ENCODE results near the gene GSTCD. TPM values are rescaled to one million over a fixed set of nuclear protein-coding genes. Genes with fewer than 3 reads are reported as not detected.

GSTCD gene
- total and polyA plus RNA-seq, 2 of the 4 experiments (the other 2 are of a cell fraction) = 5.2 to 20.3 TPM

DNA sequence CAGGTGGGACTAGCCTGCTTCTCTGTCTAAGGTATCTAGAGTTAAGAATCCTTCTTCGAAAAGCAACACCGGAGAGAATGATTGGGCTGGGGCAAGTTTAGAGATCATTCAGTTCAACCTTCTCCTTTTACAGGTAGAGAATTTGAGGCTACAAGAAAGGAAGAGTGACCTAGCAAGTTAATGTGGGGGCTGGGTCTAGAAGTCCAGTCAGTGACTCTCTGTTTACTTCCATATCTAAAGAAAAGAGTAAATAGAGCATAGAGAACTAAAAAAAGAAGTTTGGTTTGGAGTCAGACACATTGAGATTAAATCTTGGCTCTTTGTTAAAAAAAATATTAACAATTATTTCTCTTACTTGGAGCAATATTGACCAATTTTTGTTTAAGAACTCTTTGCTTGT lies 122.6 kb downstream of the GSTCD start:
- H3K9ac ChIP-seq (ENCODE audit: low read depth, low read length) = no peak overlapping the region
- no peak overlapping the region for H3K18ac ChIP-seq (ENCODE audit: low read depth, low read length)
- no peak overlapping the region for H3K23ac ChIP-seq (ENCODE audit: low read depth, low read length)
- H3K4me2 ChIP-seq (ENCODE audit: low read depth, low read length) = no peak overlapping the region
- H3K9me3 ChIP-seq (ENCODE audit: control insufficient read depth, insufficient read depth, low read length) = no peaks in the 10 kb centered on the region
- H2BK15ac ChIP-seq (ENCODE audit: low read depth, low read length) = no peak overlapping the region
- H2AK5ac ChIP-seq (ENCODE audit: low read depth, low read length) = no peak overlapping the region
- H3K9me1 ChIP-seq (ENCODE audit: insufficient read depth, low read length) = no peaks in the 10 kb centered on the region
- H3K36me3 ChIP-seq (ENCODE audit: control insufficient read depth, insufficient read depth, low read length) = no peaks in the 10 kb centered on the region
- no peak for TF ChIP-seq SMC3 (IDR thresholded peaks at IDR 0.05; ENCODE audit: low read depth, low read length)
- no peak for TF ChIP-seq POLR2A (IDR thresholded peaks at IDR 0.05; ENCODE audit: low read depth, low read length)
- TF ChIP-seq RAD21 (IDR thresholded peaks at IDR 0.05; ENCODE audit: low read length) = no peak
- no peak for TF ChIP-seq MXI1 (IDR thresholded peaks at IDR 0.05; ENCODE audit: borderline replicate concordance, low read depth, low read length)
- TF ChIP-seq, protein P1, sequence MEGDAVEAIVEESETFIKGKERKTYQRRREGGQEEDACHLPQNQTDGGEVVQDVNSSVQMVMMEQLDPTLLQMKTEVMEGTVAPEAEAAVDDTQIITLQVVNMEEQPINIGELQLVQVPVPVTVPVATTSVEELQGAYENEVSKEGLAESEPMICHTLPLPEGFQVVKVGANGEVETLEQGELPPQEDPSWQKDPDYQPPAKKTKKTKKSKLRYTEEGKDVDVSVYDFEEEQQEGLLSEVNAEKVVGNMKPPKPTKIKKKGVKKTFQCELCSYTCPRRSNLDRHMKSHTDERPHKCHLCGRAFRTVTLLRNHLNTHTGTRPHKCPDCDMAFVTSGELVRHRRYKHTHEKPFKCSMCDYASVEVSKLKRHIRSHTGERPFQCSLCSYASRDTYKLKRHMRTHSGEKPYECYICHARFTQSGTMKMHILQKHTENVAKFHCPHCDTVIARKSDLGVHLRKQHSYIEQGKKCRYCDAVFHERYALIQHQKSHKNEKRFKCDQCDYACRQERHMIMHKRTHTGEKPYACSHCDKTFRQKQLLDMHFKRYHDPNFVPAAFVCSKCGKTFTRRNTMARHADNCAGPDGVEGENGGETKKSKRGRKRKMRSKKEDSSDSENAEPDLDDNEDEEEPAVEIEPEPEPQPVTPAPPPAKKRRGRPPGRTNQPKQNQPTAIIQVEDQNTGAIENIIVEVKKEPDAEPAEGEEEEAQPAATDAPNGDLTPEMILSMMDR (conservative IDR thresholded peaks at IDR 0.05; ENCODE audit: low read depth, low read length) = no peak
- TF ChIP-seq BHLHE40 (IDR thresholded peaks at IDR 0.05; ENCODE audit: low read depth, low read length) = no peak
- no peak for TF ChIP-seq MAZ (IDR thresholded peaks at IDR 0.05; ENCODE audit: borderline replicate concordance, low read depth, low read length)
- TF ChIP-seq, protein P2, sequence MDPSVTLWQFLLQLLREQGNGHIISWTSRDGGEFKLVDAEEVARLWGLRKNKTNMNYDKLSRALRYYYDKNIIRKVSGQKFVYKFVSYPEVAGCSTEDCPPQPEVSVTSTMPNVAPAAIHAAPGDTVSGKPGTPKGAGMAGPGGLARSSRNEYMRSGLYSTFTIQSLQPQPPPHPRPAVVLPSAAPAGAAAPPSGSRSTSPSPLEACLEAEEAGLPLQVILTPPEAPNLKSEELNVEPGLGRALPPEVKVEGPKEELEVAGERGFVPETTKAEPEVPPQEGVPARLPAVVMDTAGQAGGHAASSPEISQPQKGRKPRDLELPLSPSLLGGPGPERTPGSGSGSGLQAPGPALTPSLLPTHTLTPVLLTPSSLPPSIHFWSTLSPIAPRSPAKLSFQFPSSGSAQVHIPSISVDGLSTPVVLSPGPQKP (IDR thresholded peaks at IDR 0.05; ENCODE audit: borderline replicate concordance, low read depth, low read length) = no peak
- no peak for TF ChIP-seq MAFK (IDR thresholded peaks at IDR 0.05; ENCODE audit: low read depth, low read length)
- TF ChIP-seq CHD1 (IDR thresholded peaks at IDR 0.05; ENCODE audit: low read depth, low read length) = no peak
- no peak for TF ChIP-seq CEBPB (IDR thresholded peaks at IDR 0.05; ENCODE audit: low read depth, low read length)
- TF ChIP-seq NFE2L2 (IDR thresholded peaks at IDR 0.05; ENCODE audit: low read depth, low read length) = no peak
- no peak for TF ChIP-seq FOS (IDR thresholded peaks at IDR 0.05; ENCODE audit: low read depth, low read length)
- TF ChIP-seq RFX5 (IDR thresholded peaks at IDR 0.05; ENCODE audit: low read depth, low read length) = no peak
- no CpG with 5 or more reads among the region's 2 CpGs for WGBS, 2 experiments (ENCODE audit: extremely low coverage in 2 of 2, insufficient read length in 1 of 2)
- H2AK9ac ChIP-seq (replicated peaks; ENCODE audit: low read depth, low read length, poor library complexity) = no peak overlapping the region
- dilution Hi-C loops (cut with HindIII; ENCODE audit: low sequenced_read_pairs, unreplicated experiment) (no loop called here), intact Hi-C loops (cut with micrococcal nuclease) (no loop called here), in situ Hi-C loops (cut with MboI; ENCODE audit: low sequenced_read_pairs) (no loop called here)
- H3K14ac ChIP-seq (replicated peaks; ENCODE audit: low read depth, low read length) = no peak overlapping the region
- no peak overlapping the region for H2AFZ ChIP-seq (replicated peaks; ENCODE audit: low read length, poor library complexity)
- H3K27me3 ChIP-seq (ENCODE audit: control insufficient read depth, insufficient read depth, low read length) = no peaks in the 10 kb centered on the region
- H3K27ac ChIP-seq (ENCODE audit: insufficient read depth, low read length) = no peak overlapping the region
- no peak overlapping the region for H3K56ac ChIP-seq (ENCODE audit: extremely low read depth, insufficient read depth, low read length)
- ATAC-seq (ENCODE audit: low read depth) = no peak
- H4K20me1 ChIP-seq (ENCODE audit: insufficient read depth, low read length) = no peaks in the 10 kb centered on the region
- no peak overlapping the region for H2BK20ac ChIP-seq (ENCODE audit: low read depth, low read length)
- H3K4ac ChIP-seq (ENCODE audit: low read depth, low read length) = no peak overlapping the region
- H4K91ac ChIP-seq (ENCODE audit: insufficient read depth, low read depth, low read length) = no peak overlapping the region
- DNase-seq = no peak
- H3K79me1 ChIP-seq (ENCODE audit: low read depth in 1 of 2, low read length in 2 of 2) = no peaks in the 10 kb centered on the region
- BruUV-seq (replicated peaks) = no TSS peak
- no peaks in the 10 kb centered on the region for H3K4me1 ChIP-seq (ENCODE audit: control insufficient read depth, insufficient read depth, low read length)
- H3K4me3 ChIP-seq (ENCODE audit: insufficient read depth, low read depth, low read length) = no peak overlapping the region
- POLR2A ChIA-PET (ENCODE audit: unreplicated experiment) = no interaction called here
- no peak overlapping the region for H2BK5ac ChIP-seq (ENCODE audit: low read depth, low read length, poor library complexity, severe bottlenecking)
- H4K8ac ChIP-seq (ENCODE audit: low read depth in 2 of 2, low read length in 2 of 2) = no peak overlapping the region
- no peak overlapping the region for H4K5ac ChIP-seq (ENCODE audit: low read depth, low read length)
- no peak overlapping the region for H2BK120ac ChIP-seq (ENCODE audit: low read depth, low read length)
- CTCF ChIA-PET = interaction anchor here (0.6 to 0.9 kb wide), 3 partner anchors 8 to 1347 kb away, joined by 3 read pairs; no protein-coding TSS in a partner anchor

All from IMR-90 (cell line).